ENCODE results near the gene KMT5C. TPM values are rescaled to one million over a fixed set of nuclear protein-coding genes. Genes with fewer than 3 reads are reported as not detected.
A peak's percentile ranks its signal among the peaks of the same experiment; 100 is the strongest.

KMT5C gene
- total RNA-seq, 4 donors from 2014 or later: 16.5 to 25.4 (median 20.3) TPM

DNA sequence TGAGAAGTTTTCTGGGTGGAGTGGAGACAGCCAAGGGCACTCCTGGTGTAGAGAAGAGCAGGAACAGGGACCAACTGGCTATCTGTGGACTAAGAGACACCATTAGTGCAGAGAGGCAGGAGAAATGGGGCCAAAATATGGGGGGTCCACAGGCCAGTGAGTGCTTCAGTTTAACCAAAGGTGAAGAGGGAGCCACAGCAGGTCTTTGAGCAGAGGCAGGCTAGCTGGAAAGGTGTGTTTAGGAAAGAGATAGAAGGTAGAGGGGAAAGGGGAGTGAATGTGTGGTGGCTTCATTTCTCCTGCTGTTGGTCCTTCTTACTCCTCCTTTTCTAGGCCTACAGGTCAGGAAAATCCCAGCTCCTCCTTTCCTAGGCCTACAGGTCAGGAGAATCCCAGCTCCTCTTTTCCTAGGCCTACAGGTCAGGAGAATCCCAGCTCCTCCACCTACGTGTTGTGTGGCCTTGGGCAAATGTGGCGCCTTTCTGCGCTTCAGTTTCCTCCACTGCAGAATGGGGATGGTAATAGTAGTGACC is 42.9 kb downstream of the KMT5C start:
- intact Hi-C loops (cut with DNase I; ENCODE audit: low total_unique reads): no loop called here
- no peak for DNase-seq (ENCODE audit: low spot score in 2 of 2)
- 97 to 100% methylated on average over 3 of the region's 3 CpGs for WGBS, 2 donors
- TF ChIP-seq, protein P1, sequence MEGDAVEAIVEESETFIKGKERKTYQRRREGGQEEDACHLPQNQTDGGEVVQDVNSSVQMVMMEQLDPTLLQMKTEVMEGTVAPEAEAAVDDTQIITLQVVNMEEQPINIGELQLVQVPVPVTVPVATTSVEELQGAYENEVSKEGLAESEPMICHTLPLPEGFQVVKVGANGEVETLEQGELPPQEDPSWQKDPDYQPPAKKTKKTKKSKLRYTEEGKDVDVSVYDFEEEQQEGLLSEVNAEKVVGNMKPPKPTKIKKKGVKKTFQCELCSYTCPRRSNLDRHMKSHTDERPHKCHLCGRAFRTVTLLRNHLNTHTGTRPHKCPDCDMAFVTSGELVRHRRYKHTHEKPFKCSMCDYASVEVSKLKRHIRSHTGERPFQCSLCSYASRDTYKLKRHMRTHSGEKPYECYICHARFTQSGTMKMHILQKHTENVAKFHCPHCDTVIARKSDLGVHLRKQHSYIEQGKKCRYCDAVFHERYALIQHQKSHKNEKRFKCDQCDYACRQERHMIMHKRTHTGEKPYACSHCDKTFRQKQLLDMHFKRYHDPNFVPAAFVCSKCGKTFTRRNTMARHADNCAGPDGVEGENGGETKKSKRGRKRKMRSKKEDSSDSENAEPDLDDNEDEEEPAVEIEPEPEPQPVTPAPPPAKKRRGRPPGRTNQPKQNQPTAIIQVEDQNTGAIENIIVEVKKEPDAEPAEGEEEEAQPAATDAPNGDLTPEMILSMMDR (IDR thresholded peaks at IDR 0.05): no peak
- TF ChIP-seq POLR2A (IDR thresholded peaks at IDR 0.05): no peak
- no peak overlapping the region for H3K4me3 ChIP-seq (ENCODE audit: low read depth, poor library complexity, severe bottlenecking)

DNA sequence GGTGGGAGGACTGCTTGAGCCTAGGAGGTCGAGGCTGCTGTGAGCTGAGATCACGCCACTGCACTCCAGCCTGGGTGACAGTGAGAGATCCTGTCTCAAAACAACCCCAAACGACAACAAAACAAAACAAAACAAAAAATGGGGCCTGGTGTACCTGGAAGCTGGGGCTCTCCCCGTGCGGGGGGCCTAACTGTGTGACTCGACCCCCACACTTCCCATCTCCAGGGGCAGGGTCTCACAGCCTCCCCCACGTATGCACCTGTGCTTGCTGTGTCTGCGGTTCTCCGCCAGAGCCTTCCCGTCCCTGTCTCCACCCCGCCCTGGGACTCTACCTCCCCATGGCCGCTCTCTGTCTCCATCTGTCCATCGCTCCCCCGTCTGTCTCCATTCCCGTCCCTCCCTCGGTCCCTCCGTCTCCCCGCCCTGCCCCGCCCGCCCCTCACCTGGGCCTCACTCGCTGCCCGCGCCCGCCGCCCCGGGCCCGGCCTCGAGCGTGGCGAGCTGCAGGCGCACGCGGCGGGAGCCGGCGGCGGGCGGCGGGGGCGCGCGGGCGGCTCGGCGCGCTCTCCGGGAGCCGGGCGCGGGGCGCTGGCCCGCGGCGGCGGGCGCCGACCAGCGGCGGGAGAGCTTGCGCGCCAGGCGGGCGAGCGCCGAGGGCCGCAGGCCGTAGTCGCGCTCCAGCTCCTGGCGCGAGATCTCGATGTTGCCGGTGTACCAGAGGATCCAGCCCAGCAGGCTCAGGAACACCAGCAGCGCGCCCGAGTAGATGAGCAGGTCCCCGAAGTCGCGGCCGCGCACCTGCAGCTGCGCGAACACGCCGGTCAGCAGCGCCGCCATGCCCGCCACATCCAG is 43.8 kb downstream of the KMT5C start:
- peak overlapping the region; percentile 42 for H3K4me3 ChIP-seq (ENCODE audit: low read depth, poor library complexity, severe bottlenecking)
- intact Hi-C loops (cut with DNase I; ENCODE audit: low total_unique reads): no loop called here
- DNase-seq (ENCODE audit: low spot score in 2 of 2): peak in 1 of 2 donors; percentile 90
- no peak for TF ChIP-seq POLR2A (IDR thresholded peaks at IDR 0.05)
- 7 to 10% methylated on average over 33 to 49 of the region's 88 CpGs for WGBS, 2 donors

DNA sequence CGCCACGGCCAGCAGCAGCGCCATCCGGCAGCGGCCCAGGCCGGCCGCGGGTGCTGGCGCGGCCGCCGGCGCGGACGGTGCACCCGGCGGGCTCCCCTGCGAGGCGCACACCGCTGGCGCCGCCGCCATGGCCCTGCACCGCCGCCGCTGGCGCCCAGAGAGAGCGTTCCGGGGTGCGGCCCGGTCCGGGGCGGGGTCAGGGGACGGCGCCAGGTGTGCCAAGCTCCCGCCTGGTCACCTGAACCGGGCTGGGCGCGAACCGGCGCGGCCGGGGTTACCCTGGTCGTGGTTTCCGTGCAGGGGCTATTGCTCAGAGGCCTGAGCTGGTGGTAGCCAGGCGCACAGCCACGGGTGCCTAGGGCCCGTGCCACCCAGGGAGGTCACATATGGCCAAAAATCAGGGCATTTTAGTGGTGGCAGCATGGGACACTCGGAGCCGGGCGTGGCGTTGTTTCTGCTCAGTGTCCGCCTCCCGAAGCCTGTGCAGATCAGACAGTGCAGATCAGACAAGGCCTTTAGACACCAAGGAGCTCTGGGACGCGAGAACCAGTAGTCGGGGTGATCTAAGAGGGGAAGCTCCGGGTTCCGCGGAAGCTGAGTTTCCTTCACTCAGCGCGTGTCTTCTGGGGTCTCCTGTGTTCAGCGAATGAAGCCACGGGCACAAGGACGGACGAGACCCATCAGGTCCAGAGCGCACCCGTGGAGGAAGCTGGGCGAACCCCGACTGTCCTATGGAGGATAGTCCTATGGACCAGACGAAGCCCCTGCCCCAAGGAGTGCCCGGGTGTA is 44.6 kb downstream of the KMT5C start, which contains the start of gene TMEM238:
TMEM238 (minus strand) TSS at position 162 of the 789 bp plus-strand sequence; CDS start at position 129, 33 bp downstream.
- WGBS, 2 donors: 43 to 53% methylated on average over 22 to 27 of the region's 72 CpGs
- H3K4me3 ChIP-seq (ENCODE audit: low read depth, poor library complexity, severe bottlenecking): peak within 1 kb of the TSS; percentile 42
- intact Hi-C loops (cut with DNase I; ENCODE audit: low total_unique reads): no loop called here
- DNase-seq (ENCODE audit: low spot score in 2 of 2): peak; percentile 37 to 88
- TF ChIP-seq, protein P1 (IDR thresholded peaks at IDR 0.05): no peak

DNA sequence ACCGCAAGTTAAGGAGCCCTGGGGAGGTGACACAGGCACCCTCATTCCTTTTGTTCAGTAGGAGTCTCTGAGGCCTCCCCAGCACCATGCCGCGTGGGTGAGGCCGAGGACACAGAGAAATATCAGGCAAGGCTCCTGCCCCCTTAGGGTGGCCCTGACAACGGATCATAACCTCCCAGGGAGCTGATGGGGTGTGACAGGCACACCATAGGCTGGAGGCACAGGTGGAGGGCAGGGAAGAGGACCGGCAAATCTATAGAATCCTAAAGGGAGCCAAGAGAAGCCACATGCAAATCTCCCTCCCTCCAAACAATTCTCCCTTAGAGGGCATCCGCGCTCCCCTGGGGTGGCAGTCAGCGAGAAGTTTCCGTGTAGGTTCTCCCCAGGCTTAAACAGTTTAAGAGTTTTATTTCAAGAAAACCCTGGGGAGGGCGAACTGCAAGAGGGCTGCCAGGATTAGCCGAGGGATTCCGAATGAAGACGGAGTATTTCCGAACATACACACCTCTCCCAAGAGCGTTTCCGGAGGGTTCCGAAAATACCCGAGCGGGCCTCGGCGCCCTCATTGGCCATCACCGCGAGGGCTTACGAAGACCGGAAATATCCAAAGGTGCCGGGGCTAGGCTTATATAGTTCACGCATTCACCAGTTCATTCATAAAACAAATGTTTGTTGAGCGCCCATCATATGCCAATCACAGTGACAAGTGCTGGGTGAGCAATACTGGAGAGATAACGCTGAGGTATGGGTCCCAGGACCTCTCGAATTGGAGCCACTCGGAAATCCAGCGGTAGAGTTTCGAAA is 45.4 kb downstream of the KMT5C start:
- intact Hi-C loops (cut with DNase I; ENCODE audit: low total_unique reads): no loop called here
- TF ChIP-seq, protein P1 (IDR thresholded peaks at IDR 0.05): no peak
- no peak for TF ChIP-seq POLR2A (IDR thresholded peaks at IDR 0.05)
- H3K4me3 ChIP-seq (ENCODE audit: low read depth, poor library complexity, severe bottlenecking): no peak overlapping the region
- peak; percentile 98 to 99 for DNase-seq (ENCODE audit: low spot score in 2 of 2)
- WGBS, 2 donors: 4 to 6% methylated on average over 34 of the region's 34 CpGs

DNA sequence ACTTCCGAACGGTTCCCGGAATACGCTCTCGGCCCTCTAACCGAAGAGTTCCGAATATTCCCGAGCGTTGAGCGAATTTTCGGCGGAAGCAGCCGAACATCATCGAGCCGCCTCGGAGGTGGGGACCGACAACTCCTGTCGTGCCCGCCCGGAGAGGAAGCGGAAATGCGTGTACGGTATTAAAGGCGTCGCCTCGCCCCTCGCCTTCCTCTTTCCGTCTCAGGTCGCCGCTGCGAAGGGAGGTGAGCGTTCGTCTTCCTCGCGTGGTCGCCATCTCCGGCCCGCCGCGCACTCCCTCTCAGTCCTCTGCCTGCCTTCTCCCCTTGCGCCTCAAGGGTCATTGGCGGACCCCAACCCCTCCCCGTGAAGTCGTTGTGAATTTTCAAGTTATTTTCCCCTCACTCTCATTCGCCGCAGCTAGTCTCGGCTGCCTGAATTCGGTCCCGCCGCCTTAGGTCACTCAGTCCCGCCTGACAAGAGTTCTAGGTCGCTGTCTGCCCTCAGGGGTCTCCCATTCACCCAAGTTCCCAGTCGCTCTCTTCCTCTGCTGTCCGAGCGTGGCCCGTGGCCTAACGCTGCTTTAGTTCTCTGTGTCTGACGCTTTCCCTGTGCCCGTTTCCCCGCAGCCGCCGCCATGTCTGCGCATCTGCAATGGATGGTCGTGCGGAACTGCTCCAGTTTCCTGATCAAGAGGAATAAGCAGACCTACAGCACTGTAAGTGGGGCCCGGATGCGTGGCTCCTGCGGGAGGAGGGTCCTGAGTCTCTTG is 46.2 kb downstream of the KMT5C start, which contains the start of gene RPL28:
RPL28 (plus strand) TSS at position 209 of the 769 bp plus-strand sequence; CDS start at position 635, 426 bp downstream.
- peak within 1 kb of the TSS; percentile 77 for H3K4me3 ChIP-seq (ENCODE audit: low read depth, poor library complexity, severe bottlenecking)
- intact Hi-C loops (cut with DNase I; ENCODE audit: low total_unique reads): no loop called here
- TF ChIP-seq POLR2A (IDR thresholded peaks at IDR 0.05): peak in 1 of 2 donors; percentile 93
- TF ChIP-seq, protein P1 (IDR thresholded peaks at IDR 0.05): no peak
- WGBS, 2 donors: 0% methylated on average over 63 to 66 of the region's 68 CpGs
- DNase-seq (ENCODE audit: low spot score in 2 of 2): peak; percentile 99 to 100
